ENCODE measurements around the gene METAP1. TPM values are rescaled to one million over a fixed set of nuclear protein-coding genes. Genes with fewer than 3 reads are reported as not detected.

Gene METAP1
- polyA plus RNA-seq, 4 donors, result 27.0 to 86.9 (median 32.9) TPM

- FAIRE-seq, result no peak
- Histone ChIP-seq H3K36me3 (ENCODE audit: control insufficient read depth in 3 of 3, insufficient read depth in 2 of 3, low read depth in 1 of 3, low read length in 3 of 3) (no peaks in the 10 kb centered on the region), H3K4me3 (ENCODE audit: low read depth in 1 of 3, low read length in 3 of 3) (no peak overlapping the region), H3K9me3 (ENCODE audit: control insufficient read depth in 2 of 2, insufficient read depth in 1 of 2, low read depth in 1 of 2, low read length in 1 of 2) (no peaks in the 10 kb centered on the region), H3K27ac (ENCODE audit: low read depth in 1 of 3, low read length in 2 of 3) (no peak overlapping the region), H3K4me1 (ENCODE audit: control insufficient read depth in 3 of 3, insufficient read depth in 2 of 3, low read depth in 1 of 3, low read length in 2 of 3) (no peaks in the 10 kb centered on the region), H3K27me3 (ENCODE audit: control insufficient read depth in 3 of 3, insufficient read depth in 3 of 3, low read length in 3 of 3) (no peaks in the 10 kb centered on the region)
- WGBS, 3 donors, result 78 to 92% (median 82%) methylated on average over 2 of the region's 2 CpGs
- no peak for DNase-seq
Observed at GRCh38 chr4:98961770-98962169, 33.8 kb upstream of the METAP1 start.

- Histone ChIP-seq H3K4me3 (ENCODE audit: low read depth in 1 of 3, low read length in 3 of 3) (no peak overlapping the region), H3K9me3 (ENCODE audit: control insufficient read depth in 2 of 2, insufficient read depth in 1 of 2, low read depth in 1 of 2, low read length in 1 of 2) (no peaks in the 10 kb centered on the region), H3K4me1 (ENCODE audit: control insufficient read depth in 3 of 3, insufficient read depth in 2 of 3, low read depth in 1 of 3, low read length in 2 of 3) (peaks cover 0 to 3% (median 0%) of the 10 kb centered on the region in 3 donors), H3K27ac (ENCODE audit: low read depth in 1 of 3, low read length in 2 of 3) (no peak overlapping the region), H3K27me3 (ENCODE audit: control insufficient read depth in 3 of 3, insufficient read depth in 3 of 3, low read length in 3 of 3) (no peaks in the 10 kb centered on the region), H3K36me3 (ENCODE audit: control insufficient read depth in 3 of 3, insufficient read depth in 2 of 3, low read depth in 1 of 3, low read length in 3 of 3) (no peaks in the 10 kb centered on the region)
- whole genome bisulfite sequencing, 3 donors, result 82 to 84% (median 83%) methylated on average over 5 of the region's 5 CpGs
- DNase-seq, result no peak
- FAIRE-seq, result no peak
Observed at GRCh38 chr4:98963538-98964433, 31.7 kb upstream of the METAP1 start.

GRCh38 chr4:98966926-98967325 lies 28.6 kb upstream of the METAP1 start:
- 21 to 75% (median 52%) methylated on average over 3 of the region's 3 CpGs for WGBS, 3 donors
- no peaks in the 10 kb centered on the region for H3K36me3 ChIP-seq (ENCODE audit: control insufficient read depth in 3 of 3, insufficient read depth in 2 of 3, low read depth in 1 of 3, low read length in 3 of 3)
- peaks cover 0 to 3% (median 0%) of the 10 kb centered on the region in 3 donors for H3K4me1 ChIP-seq (ENCODE audit: control insufficient read depth in 3 of 3, insufficient read depth in 2 of 3, low read depth in 1 of 3, low read length in 2 of 3)
- peak in 1 of 2 donors; percentile 58 for DNase-seq
- H3K27me3 ChIP-seq (ENCODE audit: control insufficient read depth in 3 of 3, insufficient read depth in 3 of 3, low read length in 3 of 3), result no peaks in the 10 kb centered on the region
- H3K27ac ChIP-seq (ENCODE audit: low read depth in 1 of 3, low read length in 2 of 3), result peak overlapping the region in 1 of 3 donors; percentile 24
- no peak for FAIRE-seq
- H3K4me3 ChIP-seq (ENCODE audit: low read depth in 1 of 3, low read length in 3 of 3), result no peak overlapping the region
- H3K9me3 ChIP-seq (ENCODE audit: control insufficient read depth in 2 of 2, insufficient read depth in 1 of 2, low read depth in 1 of 2, low read length in 1 of 2), result no peaks in the 10 kb centered on the region

GRCh38 chr4:98967786-98968329 lies 27.7 kb upstream of the METAP1 start:
- no peak for FAIRE-seq
- no peak overlapping the region for H3K27ac ChIP-seq (ENCODE audit: low read depth in 1 of 3, low read length in 2 of 3)
- no peaks in the 10 kb centered on the region for H3K9me3 ChIP-seq (ENCODE audit: control insufficient read depth in 2 of 2, insufficient read depth in 1 of 2, low read depth in 1 of 2, low read length in 1 of 2)
- no peaks in the 10 kb centered on the region for H3K36me3 ChIP-seq (ENCODE audit: control insufficient read depth in 3 of 3, insufficient read depth in 2 of 3, low read depth in 1 of 3, low read length in 3 of 3)
- peaks cover 0 to 3% (median 0%) of the 10 kb centered on the region in 3 donors for H3K4me1 ChIP-seq (ENCODE audit: control insufficient read depth in 3 of 3, insufficient read depth in 2 of 3, low read depth in 1 of 3, low read length in 2 of 3)
- no peak overlapping the region for H3K4me3 ChIP-seq (ENCODE audit: low read depth in 1 of 3, low read length in 3 of 3)
- DNase-seq, result no peak
- no peaks in the 10 kb centered on the region for H3K27me3 ChIP-seq (ENCODE audit: control insufficient read depth in 3 of 3, insufficient read depth in 3 of 3, low read length in 3 of 3)
- whole genome bisulfite sequencing, 3 donors, result 82 to 93% (median 92%) methylated on average over 3 of the region's 3 CpGs

DNA sequence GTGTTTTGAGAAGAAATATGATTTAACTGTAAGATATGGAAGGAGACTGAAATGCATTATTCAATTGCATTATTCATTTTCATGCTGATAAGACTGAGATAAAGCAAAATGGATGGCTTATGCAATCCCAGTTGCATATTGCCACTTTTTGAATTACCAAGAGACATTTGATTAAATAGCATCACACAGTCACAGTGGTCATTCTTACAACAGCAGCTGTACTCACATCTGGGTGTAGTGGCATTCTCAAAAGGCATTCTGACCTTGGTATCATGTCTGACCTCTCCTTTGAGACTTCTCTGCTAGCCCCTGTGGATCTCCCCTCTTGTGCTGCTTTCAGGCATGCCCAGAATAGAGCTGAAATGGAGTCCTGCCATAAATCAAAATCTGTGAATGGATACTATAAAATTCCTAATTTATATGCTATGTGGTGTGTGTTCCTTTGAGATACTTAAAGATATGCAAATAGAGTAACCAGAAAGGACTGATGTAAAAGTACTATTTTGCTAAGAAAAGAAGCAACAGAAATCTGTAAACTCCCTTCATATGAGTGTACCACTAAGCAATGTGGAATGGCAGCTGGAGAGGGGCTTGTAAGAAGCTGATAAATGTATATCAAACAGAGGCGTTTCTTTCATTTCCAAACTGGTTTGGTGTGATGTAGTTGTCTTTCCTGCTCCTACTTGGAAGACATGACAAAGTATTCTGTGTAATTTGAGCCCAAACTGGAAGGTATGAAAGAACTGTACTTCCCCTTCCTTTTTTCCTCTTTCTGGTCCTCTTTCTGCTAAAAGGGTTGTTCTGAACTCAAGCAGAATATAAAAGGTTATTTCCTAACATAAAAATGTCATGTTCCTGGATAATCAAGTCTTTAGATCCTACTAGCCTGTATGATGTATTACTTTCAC lies 25.4 kb upstream of the METAP1 start:
- Histone ChIP-seq H3K4me3 (ENCODE audit: low read depth in 1 of 3, low read length in 3 of 3) (no peak overlapping the region), H3K27me3 (ENCODE audit: control insufficient read depth in 3 of 3, insufficient read depth in 3 of 3, low read length in 3 of 3) (no peaks in the 10 kb centered on the region), H3K4me1 (ENCODE audit: control insufficient read depth in 3 of 3, insufficient read depth in 2 of 3, low read depth in 1 of 3, low read length in 2 of 3) (peaks cover 0 to 3% (median 0%) of the 10 kb centered on the region in 3 donors), H3K27ac (ENCODE audit: low read depth in 1 of 3, low read length in 2 of 3) (no peak overlapping the region), H3K9me3 (ENCODE audit: control insufficient read depth in 2 of 2, insufficient read depth in 1 of 2, low read depth in 1 of 2, low read length in 1 of 2) (no peaks in the 10 kb centered on the region), H3K36me3 (ENCODE audit: control insufficient read depth in 3 of 3, insufficient read depth in 2 of 3, low read depth in 1 of 3, low read length in 3 of 3) (no peaks in the 10 kb centered on the region)
- DNase-seq (no peak), FAIRE-seq (no peak)
- WGBS, 3 donors, result 42 to 48% (median 46%) methylated on average over 1 of the region's 1 CpG

DNA sequence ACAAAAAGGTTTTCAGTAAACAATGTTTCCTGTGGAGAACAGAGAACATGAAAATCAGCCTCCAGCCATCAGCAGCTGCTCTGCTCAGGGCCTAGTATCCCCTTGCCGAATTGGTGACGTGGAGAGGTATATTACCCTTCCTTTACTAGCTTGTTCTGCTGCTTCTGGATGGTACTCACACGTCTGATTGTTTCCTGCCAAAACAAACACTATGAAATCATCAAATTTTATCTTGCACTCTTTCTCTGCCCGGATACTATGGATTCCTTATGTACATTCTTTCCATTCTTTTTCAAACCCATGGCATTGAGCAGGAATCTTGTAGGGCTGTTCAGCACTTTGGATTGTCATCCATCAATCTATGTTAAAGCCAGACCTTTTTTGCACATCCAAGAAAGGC lies 18.8 kb upstream of the METAP1 start:
- no peak overlapping the region for H3K4me3 ChIP-seq (ENCODE audit: low read depth in 1 of 3, low read length in 3 of 3)
- WGBS, 3 donors, result 34 to 61% (median 49%) methylated on average over 4 of the region's 4 CpGs
- no peaks in the 10 kb centered on the region for H3K4me1 ChIP-seq (ENCODE audit: control insufficient read depth in 3 of 3, insufficient read depth in 2 of 3, low read depth in 1 of 3, low read length in 2 of 3)
- H3K9me3 ChIP-seq (ENCODE audit: control insufficient read depth in 2 of 2, insufficient read depth in 1 of 2, low read depth in 1 of 2, low read length in 1 of 2), result no peaks in the 10 kb centered on the region
- no peaks in the 10 kb centered on the region for H3K36me3 ChIP-seq (ENCODE audit: control insufficient read depth in 3 of 3, insufficient read depth in 2 of 3, low read depth in 1 of 3, low read length in 3 of 3)
- FAIRE-seq (no peak), DNase-seq (no peak)
- no peak overlapping the region for H3K27ac ChIP-seq (ENCODE audit: low read depth in 1 of 3, low read length in 2 of 3)
- H3K27me3 ChIP-seq (ENCODE audit: control insufficient read depth in 3 of 3, insufficient read depth in 3 of 3, low read length in 3 of 3), result no peaks in the 10 kb centered on the region

- no peaks in the 10 kb centered on the region for H3K4me1 ChIP-seq (ENCODE audit: control insufficient read depth in 3 of 3, insufficient read depth in 2 of 3, low read depth in 1 of 3, low read length in 2 of 3)
- no peak overlapping the region for H3K4me3 ChIP-seq (ENCODE audit: low read depth in 1 of 3, low read length in 3 of 3)
- FAIRE-seq (no peak), DNase-seq (no peak)
- H3K27ac ChIP-seq (ENCODE audit: low read depth in 1 of 3, low read length in 2 of 3), result no peak overlapping the region
- no peaks in the 10 kb centered on the region for H3K36me3 ChIP-seq (ENCODE audit: control insufficient read depth in 3 of 3, insufficient read depth in 2 of 3, low read depth in 1 of 3, low read length in 3 of 3)
- H3K9me3 ChIP-seq (ENCODE audit: control insufficient read depth in 2 of 2, insufficient read depth in 1 of 2, low read depth in 1 of 2, low read length in 1 of 2), result no peaks in the 10 kb centered on the region
- H3K27me3 ChIP-seq (ENCODE audit: control insufficient read depth in 3 of 3, insufficient read depth in 3 of 3, low read length in 3 of 3), result no peaks in the 10 kb centered on the region
- 85 to 90% (median 89%) methylated on average over 7 of the region's 7 CpGs for WGBS, 3 donors
Observed at GRCh38 chr4:98977557-98977956, 18.0 kb upstream of the METAP1 start.

- H3K27me3 ChIP-seq (ENCODE audit: control insufficient read depth in 3 of 3, insufficient read depth in 3 of 3, low read length in 3 of 3), result no peaks in the 10 kb centered on the region
- 44 to 92% (median 83%) methylated on average over 2 of the region's 2 CpGs for WGBS, 3 donors
- FAIRE-seq, result no peak
- peaks cover 0 to 8% of the 10 kb centered on the region in 2 donors for H3K9me3 ChIP-seq (ENCODE audit: control insufficient read depth in 2 of 2, insufficient read depth in 1 of 2, low read depth in 1 of 2, low read length in 1 of 2)
- no peaks in the 10 kb centered on the region for H3K4me1 ChIP-seq (ENCODE audit: control insufficient read depth in 3 of 3, insufficient read depth in 2 of 3, low read depth in 1 of 3, low read length in 2 of 3)
- H3K27ac ChIP-seq (ENCODE audit: low read depth in 1 of 3, low read length in 2 of 3), result no peak overlapping the region
- DNase-seq, result no peak
- no peak overlapping the region for H3K4me3 ChIP-seq (ENCODE audit: low read depth in 1 of 3, low read length in 3 of 3)
- no peaks in the 10 kb centered on the region for H3K36me3 ChIP-seq (ENCODE audit: control insufficient read depth in 3 of 3, insufficient read depth in 2 of 3, low read depth in 1 of 3, low read length in 3 of 3)
Observed at GRCh38 chr4:98987720-98988119, 7.8 kb upstream of the METAP1 start.

Data from small intestine (tissue), 7 donors.